Right ventricle myocardium superior (tissue), 1 donor: ENCODE measurements around the gene CASP7. TPM values are rescaled to one million over a fixed set of nuclear protein-coding genes. Genes with fewer than 3 reads are reported as not detected.

Experiments
- microRNA-seq: library from miRNA; unstranded; fragments of <30 nt; microRNA quantifications from one replicate; pipeline ENCODE4 v1.2.0, GENCODE V29; 2020
- total RNA-seq: library from RNA; stranded (reverse); fragmentation: NEBNext Ultra II Directional; extraction: Animal tissue kit (Norgen Biotek cat#: 25700); gene quantifications from one replicate; pipeline ENCODE4 v1.2.1, GENCODE V29; 2021
- donor health status: DM: no; HTN: yes; CAD: no; lungs with severe emphysema.

CASP7 gene
- total RNA-seq, 1 donor from 2014 or later: 12.9 TPM

Small RNAs within 50 kb of the gene (microRNA-seq; reads per million reads assigned to microRNA genes)
- not detected for gene MIR4483

Other genes starting within 250 kb of the CASP7 start
- 0.24 TPM for gene HABP2, start 126.9 kb upstream of the CASP7 start, total RNA-seq
- gene NRAP, start 15.9 kb upstream of the CASP7 start, total RNA-seq: 754 TPM
- not detected for gene PLEKHS1, start 71.8 kb downstream of the CASP7 start, total RNA-seq
- gene DCLRE1A, start 174.2 kb downstream of the CASP7 start, total RNA-seq: 4.9 TPM
- 57.5 TPM for gene NHLRC2, start 174.7 kb downstream of the CASP7 start, total RNA-seq